PC-9 (cell line): ENCODE data around the gene RBFOX1.

Source experiments
- EZH2 ChIP-seq: fragments of 200-600 bp; sonication (generic); IDR thresholded peaks from 2 replicates; pipeline ENCODE4 v1.8.0; 2017; ENCODE audit warnings: antibody characterized with exemption, low read depth
- TF ChIP-seq, protein P1 (sequence below): fragments of 200-600 bp; sonication (generic); conservative IDR thresholded peaks from 2 replicates; pipeline ENCODE4 v1.6.1; 2017; ENCODE audit warnings: mixed run types, antibody characterized with exemption, mild to moderate bottlenecking, moderate library complexity

DNA sequence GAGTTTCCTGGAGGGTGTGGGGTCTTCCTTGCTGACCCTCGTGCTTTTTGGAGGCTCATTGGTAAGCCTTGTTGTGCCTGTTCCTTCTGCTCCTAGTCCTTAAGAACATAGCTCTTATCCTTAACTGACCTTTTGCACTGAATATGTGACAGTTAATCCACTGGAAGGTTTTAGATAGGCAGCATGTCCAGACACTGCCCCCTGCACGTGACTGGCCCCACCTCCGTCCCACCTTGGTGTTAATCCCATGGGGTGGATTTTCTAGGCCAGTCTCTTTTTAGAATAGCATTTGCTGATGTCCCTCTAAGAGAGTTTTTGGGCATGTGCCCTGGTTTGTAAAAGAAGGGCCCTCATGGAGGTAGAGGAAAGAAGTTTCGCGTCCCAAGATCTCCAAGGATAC is 58.3 kb downstream of the RBFOX1 start:
- TF ChIP-seq, protein P1, sequence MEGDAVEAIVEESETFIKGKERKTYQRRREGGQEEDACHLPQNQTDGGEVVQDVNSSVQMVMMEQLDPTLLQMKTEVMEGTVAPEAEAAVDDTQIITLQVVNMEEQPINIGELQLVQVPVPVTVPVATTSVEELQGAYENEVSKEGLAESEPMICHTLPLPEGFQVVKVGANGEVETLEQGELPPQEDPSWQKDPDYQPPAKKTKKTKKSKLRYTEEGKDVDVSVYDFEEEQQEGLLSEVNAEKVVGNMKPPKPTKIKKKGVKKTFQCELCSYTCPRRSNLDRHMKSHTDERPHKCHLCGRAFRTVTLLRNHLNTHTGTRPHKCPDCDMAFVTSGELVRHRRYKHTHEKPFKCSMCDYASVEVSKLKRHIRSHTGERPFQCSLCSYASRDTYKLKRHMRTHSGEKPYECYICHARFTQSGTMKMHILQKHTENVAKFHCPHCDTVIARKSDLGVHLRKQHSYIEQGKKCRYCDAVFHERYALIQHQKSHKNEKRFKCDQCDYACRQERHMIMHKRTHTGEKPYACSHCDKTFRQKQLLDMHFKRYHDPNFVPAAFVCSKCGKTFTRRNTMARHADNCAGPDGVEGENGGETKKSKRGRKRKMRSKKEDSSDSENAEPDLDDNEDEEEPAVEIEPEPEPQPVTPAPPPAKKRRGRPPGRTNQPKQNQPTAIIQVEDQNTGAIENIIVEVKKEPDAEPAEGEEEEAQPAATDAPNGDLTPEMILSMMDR = no peak
- TF ChIP-seq EZH2 = no peak
